ENCODE data around the gene FBN2.

The FBN2 gene

GRCh38 chr5:128271859-128272464 lies 266.1 kb downstream of the FBN2 start:
- DNase-seq (ENCODE audit: low read depth), result no peak
- no peak overlapping the region for H3K4me3 ChIP-seq (ENCODE audit: low read depth, low read length)
- TF ChIP-seq, protein P1, sequence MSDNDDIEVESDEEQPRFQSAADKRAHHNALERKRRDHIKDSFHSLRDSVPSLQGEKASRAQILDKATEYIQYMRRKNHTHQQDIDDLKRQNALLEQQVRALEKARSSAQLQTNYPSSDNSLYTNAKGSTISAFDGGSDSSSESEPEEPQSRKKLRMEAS (IDR thresholded peaks at IDR 0.05; ENCODE audit: low read depth, low read length), result no peak
- TF ChIP-seq, protein P2, sequence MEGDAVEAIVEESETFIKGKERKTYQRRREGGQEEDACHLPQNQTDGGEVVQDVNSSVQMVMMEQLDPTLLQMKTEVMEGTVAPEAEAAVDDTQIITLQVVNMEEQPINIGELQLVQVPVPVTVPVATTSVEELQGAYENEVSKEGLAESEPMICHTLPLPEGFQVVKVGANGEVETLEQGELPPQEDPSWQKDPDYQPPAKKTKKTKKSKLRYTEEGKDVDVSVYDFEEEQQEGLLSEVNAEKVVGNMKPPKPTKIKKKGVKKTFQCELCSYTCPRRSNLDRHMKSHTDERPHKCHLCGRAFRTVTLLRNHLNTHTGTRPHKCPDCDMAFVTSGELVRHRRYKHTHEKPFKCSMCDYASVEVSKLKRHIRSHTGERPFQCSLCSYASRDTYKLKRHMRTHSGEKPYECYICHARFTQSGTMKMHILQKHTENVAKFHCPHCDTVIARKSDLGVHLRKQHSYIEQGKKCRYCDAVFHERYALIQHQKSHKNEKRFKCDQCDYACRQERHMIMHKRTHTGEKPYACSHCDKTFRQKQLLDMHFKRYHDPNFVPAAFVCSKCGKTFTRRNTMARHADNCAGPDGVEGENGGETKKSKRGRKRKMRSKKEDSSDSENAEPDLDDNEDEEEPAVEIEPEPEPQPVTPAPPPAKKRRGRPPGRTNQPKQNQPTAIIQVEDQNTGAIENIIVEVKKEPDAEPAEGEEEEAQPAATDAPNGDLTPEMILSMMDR (IDR thresholded peaks at IDR 0.05; ENCODE audit: low read depth, low read length), result no peak
- TF ChIP-seq MYC (IDR thresholded peaks at IDR 0.05; ENCODE audit: low read depth, low read length) (no peak), POLR2A (IDR thresholded peaks at IDR 0.05; ENCODE audit: extremely low read depth, insufficient read length) (no peak)

- H3K4me3 ChIP-seq (ENCODE audit: low read depth, low read length), result no peak overlapping the region
- DNase-seq (ENCODE audit: low read depth), result no peak
- TF ChIP-seq, protein P2 (IDR thresholded peaks at IDR 0.05; ENCODE audit: low read depth, low read length), result no peak
- TF ChIP-seq POLR2A (IDR thresholded peaks at IDR 0.05; ENCODE audit: extremely low read depth, insufficient read length) (no peak), MYC (IDR thresholded peaks at IDR 0.05; ENCODE audit: low read depth, low read length) (no peak)
- TF ChIP-seq, protein P1 (IDR thresholded peaks at IDR 0.05; ENCODE audit: low read depth, low read length), result no peak
These were observed 267.0 kb downstream of the FBN2 start for GRCh38 chr5:128271071-128271470.

DNA sequence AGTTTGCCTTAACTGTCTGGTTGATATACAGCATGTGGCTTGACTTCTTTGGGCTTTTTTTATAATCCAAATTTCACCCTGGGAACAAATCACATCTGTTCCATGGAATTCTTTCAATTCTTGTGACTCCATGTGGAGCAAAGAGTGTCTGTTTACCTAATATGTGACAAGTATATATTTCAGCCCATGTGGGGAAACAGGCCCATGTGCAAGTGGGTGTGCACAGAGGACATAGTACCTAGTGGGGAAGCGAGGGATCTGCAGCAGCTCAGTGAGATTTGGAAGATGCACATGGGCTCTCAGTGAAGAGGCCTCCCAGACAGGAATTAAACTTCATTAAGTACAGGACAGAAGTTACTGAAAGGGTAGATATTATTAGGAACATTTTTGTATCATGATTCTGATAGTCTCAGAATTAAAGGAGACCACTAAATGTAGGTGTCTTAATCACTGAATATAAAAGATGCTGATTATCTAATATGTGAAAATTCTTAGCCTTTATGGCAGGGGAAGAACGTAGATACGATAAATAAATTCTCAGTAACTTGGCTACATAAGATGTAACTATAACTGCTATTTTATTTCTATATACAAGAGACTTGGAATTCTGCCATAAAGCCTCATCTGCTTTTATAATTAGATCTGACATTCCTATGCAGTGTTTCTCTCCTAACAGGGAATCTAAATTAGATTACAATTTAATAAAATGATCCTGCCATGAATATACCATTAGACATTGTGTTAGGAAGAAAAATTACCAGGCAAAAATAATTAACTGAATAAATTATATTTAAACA lies 273.3 kb downstream of the FBN2 start:
- TF ChIP-seq MYC (IDR thresholded peaks at IDR 0.05; ENCODE audit: low read depth, low read length) (no peak), POLR2A (IDR thresholded peaks at IDR 0.05; ENCODE audit: extremely low read depth, insufficient read length) (no peak)
- TF ChIP-seq, protein P2 (IDR thresholded peaks at IDR 0.05; ENCODE audit: low read depth, low read length), result no peak
- TF ChIP-seq, protein P1 (IDR thresholded peaks at IDR 0.05; ENCODE audit: low read depth, low read length), result no peak
- H3K4me3 ChIP-seq (ENCODE audit: low read depth, low read length), result no peak overlapping the region
- no peak for DNase-seq (ENCODE audit: low read depth)

GRCh38 chr5:128263357-128263756 lies 274.7 kb downstream of the FBN2 start:
- TF ChIP-seq, protein P2 (IDR thresholded peaks at IDR 0.05; ENCODE audit: low read depth, low read length), result no peak
- TF ChIP-seq MYC (IDR thresholded peaks at IDR 0.05; ENCODE audit: low read depth, low read length), result no peak
- DNase-seq (ENCODE audit: low read depth), result no peak
- no peak overlapping the region for H3K4me3 ChIP-seq (ENCODE audit: low read depth, low read length)

- TF ChIP-seq, protein P1 (IDR thresholded peaks at IDR 0.05; ENCODE audit: low read depth, low read length), result no peak
- TF ChIP-seq POLR2A (IDR thresholded peaks at IDR 0.05; ENCODE audit: extremely low read depth, insufficient read length), result no peak
- no peak for TF ChIP-seq MYC (IDR thresholded peaks at IDR 0.05; ENCODE audit: low read depth, low read length)
- TF ChIP-seq, protein P2 (IDR thresholded peaks at IDR 0.05; ENCODE audit: low read depth, low read length), result no peak
- no peak overlapping the region for H3K4me3 ChIP-seq (ENCODE audit: low read depth, low read length)
- DNase-seq (ENCODE audit: low read depth), result no peak
These were observed 275.1 kb downstream of the FBN2 start for GRCh38 chr5:128262911-128263310.
